ENCODE data around the gene PIEZO1. TPM values are rescaled to one million over a fixed set of nuclear protein-coding genes. Genes with fewer than 3 reads are reported as not detected.
A peak's percentile ranks its signal among the peaks of the same experiment; 100 is the strongest.

Gene PIEZO1
- total and polyA plus RNA-seq, 2 donors (not counting 1 experiment from before 2014, with no cell fraction given): 94.5 to 313 TPM

DNA sequence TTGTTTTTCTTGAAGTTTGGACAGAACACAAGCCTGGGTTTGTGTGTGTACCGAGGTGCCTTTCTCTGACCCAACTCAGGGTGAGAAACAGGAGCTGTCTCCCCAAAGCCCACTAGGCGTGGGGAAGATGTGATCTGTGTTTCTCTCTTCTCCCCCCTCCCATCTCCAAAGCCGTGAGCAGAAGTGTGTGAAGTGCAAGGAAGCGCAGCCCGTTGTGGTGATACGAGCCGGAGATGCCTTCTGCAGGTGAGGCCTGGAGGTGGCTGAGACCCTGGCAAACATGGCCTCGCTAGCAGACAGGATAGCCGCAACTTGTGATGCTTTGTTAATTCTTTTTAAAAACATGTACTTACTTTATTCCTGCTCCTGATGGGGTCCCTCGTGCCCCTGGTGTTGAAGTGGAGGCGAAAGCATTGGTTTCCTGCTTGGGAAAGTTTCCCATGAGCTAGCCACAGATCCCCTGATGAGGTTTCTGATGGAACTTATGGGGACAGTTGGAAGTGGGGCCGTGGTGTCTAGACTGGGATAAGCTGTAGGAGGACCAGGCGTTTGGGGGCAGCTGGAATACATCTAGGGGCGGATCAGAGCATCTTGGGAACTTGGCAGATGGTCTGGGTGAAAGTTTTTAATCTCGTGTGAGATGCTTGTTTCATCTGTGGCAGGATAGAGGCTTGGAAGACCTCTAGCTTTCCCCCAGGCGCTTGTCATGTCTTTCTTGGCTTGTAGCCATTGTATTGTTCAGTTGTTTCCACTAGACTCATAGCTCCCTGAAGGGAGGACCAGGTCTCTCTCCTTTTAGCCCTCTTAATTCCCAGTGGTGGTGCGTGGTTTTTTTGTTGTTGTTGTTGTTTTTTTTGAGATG is 77.8 kb downstream of the PIEZO1 start:
- peaks cover 40% of the 10 kb centered on the region for H3K79me2 ChIP-seq (ENCODE audit: control insufficient read depth, insufficient read depth, low read length)
- no peaks in the 10 kb centered on the region for H4K20me1 ChIP-seq (ENCODE audit: control insufficient read depth, extremely low read depth, insufficient read depth, low read length)
- no peak overlapping the region for H2AFZ ChIP-seq (ENCODE audit: low read length)
- H3K4me2 ChIP-seq (ENCODE audit: extremely low read depth, insufficient read depth, low read length): peak overlapping the region; percentile 82
- peak overlapping the region; percentile 85 for H3K9ac ChIP-seq (ENCODE audit: insufficient read depth, low read length)
- DNase-seq (ENCODE audit: low read depth in 2 of 2): no peak
- H3K27ac ChIP-seq (ENCODE audit: insufficient read depth, low read length): peak overlapping the region; percentile 67
- H3K9me3 ChIP-seq (ENCODE audit: control insufficient read depth, insufficient read depth, low read depth, low read length): no peaks in the 10 kb centered on the region
- H3K4me1 ChIP-seq (ENCODE audit: control insufficient read depth, extremely low read depth, insufficient read depth, low read length): peaks cover 2% of the 10 kb centered on the region
- TF ChIP-seq, protein P1, sequence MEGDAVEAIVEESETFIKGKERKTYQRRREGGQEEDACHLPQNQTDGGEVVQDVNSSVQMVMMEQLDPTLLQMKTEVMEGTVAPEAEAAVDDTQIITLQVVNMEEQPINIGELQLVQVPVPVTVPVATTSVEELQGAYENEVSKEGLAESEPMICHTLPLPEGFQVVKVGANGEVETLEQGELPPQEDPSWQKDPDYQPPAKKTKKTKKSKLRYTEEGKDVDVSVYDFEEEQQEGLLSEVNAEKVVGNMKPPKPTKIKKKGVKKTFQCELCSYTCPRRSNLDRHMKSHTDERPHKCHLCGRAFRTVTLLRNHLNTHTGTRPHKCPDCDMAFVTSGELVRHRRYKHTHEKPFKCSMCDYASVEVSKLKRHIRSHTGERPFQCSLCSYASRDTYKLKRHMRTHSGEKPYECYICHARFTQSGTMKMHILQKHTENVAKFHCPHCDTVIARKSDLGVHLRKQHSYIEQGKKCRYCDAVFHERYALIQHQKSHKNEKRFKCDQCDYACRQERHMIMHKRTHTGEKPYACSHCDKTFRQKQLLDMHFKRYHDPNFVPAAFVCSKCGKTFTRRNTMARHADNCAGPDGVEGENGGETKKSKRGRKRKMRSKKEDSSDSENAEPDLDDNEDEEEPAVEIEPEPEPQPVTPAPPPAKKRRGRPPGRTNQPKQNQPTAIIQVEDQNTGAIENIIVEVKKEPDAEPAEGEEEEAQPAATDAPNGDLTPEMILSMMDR (conservative IDR thresholded peaks at IDR 0.05 in 1 of 2, IDR thresholded peaks at IDR 0.05 in 1 of 2; ENCODE audit: low read depth in 1 of 2, low read length in 2 of 2): no peak
- no peak for TF ChIP-seq EZH2 (IDR thresholded peaks at IDR 0.05; ENCODE audit: low read length, missing control alignments)
- peak overlapping the region; percentile 79 to 90 (median 85) for H3K4me3 ChIP-seq (replicated peaks in 1 of 4; ENCODE audit: control extremely low read depth in 1 of 4, insufficient read depth in 1 of 4, low read depth in 3 of 4, low read length in 4 of 4)
- H3K36me3 ChIP-seq (ENCODE audit: control insufficient read depth, insufficient read depth, low read length): peaks cover 7% of the 10 kb centered on the region
- H3K27me3 ChIP-seq (ENCODE audit: control insufficient read depth, insufficient read depth, low read length): no peaks in the 10 kb centered on the region

DNA sequence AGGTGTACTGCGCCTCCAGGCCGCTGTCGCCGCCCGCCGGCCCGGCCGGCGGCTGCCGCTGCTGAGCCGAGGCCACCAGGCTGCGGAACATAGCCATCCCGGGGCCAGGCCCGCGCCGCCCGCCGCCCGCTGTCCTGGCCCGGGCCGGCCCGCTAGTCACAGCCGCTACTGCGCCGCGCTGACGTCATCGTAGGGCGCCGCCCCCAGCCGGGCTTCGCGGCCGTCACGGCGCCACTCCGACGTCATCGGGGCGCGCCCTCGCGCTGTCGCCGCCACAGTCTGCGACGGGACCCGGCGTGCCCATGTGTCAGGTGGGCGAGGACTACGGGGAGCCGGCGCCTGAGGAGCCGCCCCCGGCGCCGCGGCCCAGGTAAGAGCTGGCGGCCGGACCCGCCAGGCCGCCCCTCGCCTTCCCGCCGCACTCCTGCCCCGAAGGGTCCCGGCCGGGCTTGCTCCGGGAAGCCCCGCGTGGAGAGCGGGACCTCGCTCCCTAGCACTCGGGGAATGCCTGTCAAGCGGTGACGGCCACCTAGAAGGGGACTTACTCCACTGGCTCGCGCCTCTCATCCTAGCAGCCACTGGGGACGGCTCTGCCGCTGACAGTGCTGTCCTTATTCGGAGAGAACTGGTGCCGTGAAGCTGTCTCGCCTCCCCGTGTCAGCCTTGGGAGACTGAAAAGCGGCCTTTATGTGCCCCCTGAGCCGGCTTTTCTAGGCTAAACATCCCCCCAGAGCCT is 78.6 kb downstream of the PIEZO1 start, which contains the start of the genes CTU2 and RNF166:
Gene CTU2 (plus strand): TSS at position 275 of the 736 bp plus-strand sequence. CDS start 28 bp downstream, at position 303.
Gene RNF166 (minus strand): TSS at position 180 of the 736 bp plus-strand sequence. CDS start 83 bp downstream, at position 97.
- Histone ChIP-seq H3K79me2 (ENCODE audit: control insufficient read depth, insufficient read depth, low read length) (peaks cover 43% of the 10 kb centered on the region), H3K4me2 (ENCODE audit: extremely low read depth, insufficient read depth, low read length) (peak within 1 kb of the TSS; percentile 95), H3K27me3 (ENCODE audit: control insufficient read depth, insufficient read depth, low read length) (no peaks in the 10 kb centered on the region), H3K9me3 (ENCODE audit: control insufficient read depth, insufficient read depth, low read depth, low read length) (no peaks in the 10 kb centered on the region), H3K4me1 (ENCODE audit: control insufficient read depth, extremely low read depth, insufficient read depth, low read length) (peaks cover 5% of the 10 kb centered on the region), H3K4me3 (replicated peaks in 1 of 4; ENCODE audit: control extremely low read depth in 1 of 4, insufficient read depth in 1 of 4, low read depth in 3 of 4, low read length in 4 of 4) (peak within 1 kb of the TSS; percentile 79 to 91 (median 87)), H3K9ac (ENCODE audit: insufficient read depth, low read length) (peak within 1 kb of the TSS; percentile 85), H3K36me3 (ENCODE audit: control insufficient read depth, insufficient read depth, low read length) (peaks cover 7% of the 10 kb centered on the region), H4K20me1 (ENCODE audit: control insufficient read depth, extremely low read depth, insufficient read depth, low read length) (no peaks in the 10 kb centered on the region), H2AFZ (ENCODE audit: low read length) (peak within 1 kb of the TSS; percentile 40), H3K27ac (ENCODE audit: insufficient read depth, low read length) (peak within 1 kb of the TSS; percentile 67)
- peak; percentile 85 to 86 for DNase-seq (ENCODE audit: low read depth in 2 of 2)
- TF ChIP-seq, protein P1 (conservative IDR thresholded peaks at IDR 0.05 in 1 of 2, IDR thresholded peaks at IDR 0.05 in 1 of 2; ENCODE audit: low read depth in 1 of 2, low read length in 2 of 2): no peak
- no peak for TF ChIP-seq EZH2 (IDR thresholded peaks at IDR 0.05; ENCODE audit: low read length, missing control alignments)

DNA sequence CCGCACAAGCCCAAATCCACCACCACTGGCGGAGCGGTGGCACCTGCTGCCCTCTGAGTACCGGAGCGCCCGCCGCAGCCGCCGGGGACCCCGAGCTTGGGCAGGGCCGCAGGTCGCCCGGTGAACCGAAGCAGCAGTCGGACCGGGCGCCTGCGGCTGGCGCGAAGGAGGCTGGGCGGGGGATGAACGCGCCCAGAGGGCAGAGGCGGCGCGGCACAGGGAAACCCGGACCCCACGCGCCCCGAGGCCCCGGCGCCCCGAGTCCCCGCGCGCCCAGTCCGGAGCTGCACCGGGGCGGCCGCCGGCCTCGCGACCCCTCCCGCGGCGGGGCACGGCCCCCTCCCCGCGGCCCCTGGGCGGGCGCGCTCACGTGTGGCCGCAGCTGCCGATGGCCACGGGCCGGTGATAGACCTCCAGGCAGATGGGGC is 79.2 kb downstream of the PIEZO1 start:
- Histone ChIP-seq H3K4me3 (replicated peaks in 1 of 4; ENCODE audit: control extremely low read depth in 1 of 4, insufficient read depth in 1 of 4, low read depth in 3 of 4, low read length in 4 of 4) (peak overlapping the region; percentile 61 to 91 (median 87)), H3K9ac (ENCODE audit: insufficient read depth, low read length) (peak overlapping the region; percentile 85), H3K79me2 (ENCODE audit: control insufficient read depth, insufficient read depth, low read length) (peaks cover 43% of the 10 kb centered on the region), H3K36me3 (ENCODE audit: control insufficient read depth, insufficient read depth, low read length) (peaks cover 5% of the 10 kb centered on the region), H3K27me3 (ENCODE audit: control insufficient read depth, insufficient read depth, low read length) (no peaks in the 10 kb centered on the region), H4K20me1 (ENCODE audit: control insufficient read depth, extremely low read depth, insufficient read depth, low read length) (no peaks in the 10 kb centered on the region), H2AFZ (ENCODE audit: low read length) (no peak overlapping the region), H3K4me2 (ENCODE audit: extremely low read depth, insufficient read depth, low read length) (peak overlapping the region; percentile 95), H3K9me3 (ENCODE audit: control insufficient read depth, insufficient read depth, low read depth, low read length) (no peaks in the 10 kb centered on the region), H3K4me1 (ENCODE audit: control insufficient read depth, extremely low read depth, insufficient read depth, low read length) (peaks cover 10% of the 10 kb centered on the region), H3K27ac (ENCODE audit: insufficient read depth, low read length) (peak overlapping the region; percentile 52)
- DNase-seq (ENCODE audit: low read depth in 2 of 2): no peak
- TF ChIP-seq, protein P1 (conservative IDR thresholded peaks at IDR 0.05 in 1 of 2, IDR thresholded peaks at IDR 0.05 in 1 of 2; ENCODE audit: low read depth in 1 of 2, low read length in 2 of 2): no peak
- no peak for TF ChIP-seq EZH2 (IDR thresholded peaks at IDR 0.05; ENCODE audit: low read length, missing control alignments)

Measured in fibroblast of lung (primary cell).